ENCODE data around the gene SEPTIN5. TPM values are rescaled to one million over a fixed set of nuclear protein-coding genes. Genes with fewer than 3 reads are reported as not detected.
"Not testable (repeated sequence)": the region's sequence is repeated elsewhere in the genome, so short reads cannot be mapped to it uniquely, and the experiment has no call there.

The SEPTIN5 gene
- total RNA-seq, 1 experiment from 2014 or later, result not detected

DNA sequence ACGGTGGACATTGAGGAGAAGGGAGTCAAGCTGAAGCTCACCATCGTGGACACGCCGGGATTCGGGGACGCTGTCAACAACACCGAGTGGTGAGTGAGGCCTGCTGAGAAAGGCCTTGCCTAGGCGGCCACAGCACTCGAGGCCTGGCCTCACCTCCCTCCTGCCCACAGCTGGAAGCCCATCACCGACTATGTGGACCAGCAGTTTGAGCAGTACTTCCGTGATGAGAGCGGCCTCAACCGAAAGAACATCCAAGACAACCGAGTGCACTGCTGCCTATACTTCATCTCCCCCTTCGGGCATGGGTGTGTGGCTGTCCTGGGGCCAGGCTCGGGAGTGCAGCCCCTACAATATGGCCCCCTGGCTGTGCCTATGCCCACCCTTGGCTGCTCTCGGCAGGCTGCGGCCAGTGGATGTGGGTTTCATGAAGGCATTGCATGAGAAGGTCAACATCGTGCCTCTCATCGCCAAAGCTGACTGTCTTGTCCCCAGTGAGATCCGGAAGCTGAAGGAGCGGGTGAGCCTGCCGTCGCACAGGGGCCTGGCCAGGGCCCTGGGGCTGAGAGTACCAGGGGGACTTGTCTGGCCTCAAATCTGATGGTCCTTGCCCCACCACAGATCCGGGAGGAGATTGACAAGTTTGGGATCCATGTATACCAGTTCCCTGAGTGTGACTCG is 6.0 kb downstream of the SEPTIN5 start:
- no peak for DNase-seq (ENCODE audit: low spot score)

DNA sequence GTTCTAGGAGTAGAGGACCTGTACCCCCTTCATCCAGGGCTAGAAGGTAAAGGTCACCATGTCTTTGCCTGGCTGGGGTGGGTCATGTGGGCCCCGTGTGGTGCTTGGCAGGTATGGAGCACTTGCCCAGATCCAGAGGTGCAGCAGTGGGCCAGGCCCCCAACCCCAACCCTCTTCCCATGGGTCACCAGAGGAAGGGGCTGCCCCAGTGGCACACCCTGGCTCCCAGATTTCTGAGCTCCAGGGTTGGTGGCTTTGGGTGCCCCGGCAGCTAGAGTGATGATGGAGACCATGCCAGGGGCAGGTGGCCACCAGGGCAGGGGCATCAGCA is 6.7 kb downstream of the SEPTIN5 start:
- no peak for DNase-seq (ENCODE audit: low spot score)

DNA sequence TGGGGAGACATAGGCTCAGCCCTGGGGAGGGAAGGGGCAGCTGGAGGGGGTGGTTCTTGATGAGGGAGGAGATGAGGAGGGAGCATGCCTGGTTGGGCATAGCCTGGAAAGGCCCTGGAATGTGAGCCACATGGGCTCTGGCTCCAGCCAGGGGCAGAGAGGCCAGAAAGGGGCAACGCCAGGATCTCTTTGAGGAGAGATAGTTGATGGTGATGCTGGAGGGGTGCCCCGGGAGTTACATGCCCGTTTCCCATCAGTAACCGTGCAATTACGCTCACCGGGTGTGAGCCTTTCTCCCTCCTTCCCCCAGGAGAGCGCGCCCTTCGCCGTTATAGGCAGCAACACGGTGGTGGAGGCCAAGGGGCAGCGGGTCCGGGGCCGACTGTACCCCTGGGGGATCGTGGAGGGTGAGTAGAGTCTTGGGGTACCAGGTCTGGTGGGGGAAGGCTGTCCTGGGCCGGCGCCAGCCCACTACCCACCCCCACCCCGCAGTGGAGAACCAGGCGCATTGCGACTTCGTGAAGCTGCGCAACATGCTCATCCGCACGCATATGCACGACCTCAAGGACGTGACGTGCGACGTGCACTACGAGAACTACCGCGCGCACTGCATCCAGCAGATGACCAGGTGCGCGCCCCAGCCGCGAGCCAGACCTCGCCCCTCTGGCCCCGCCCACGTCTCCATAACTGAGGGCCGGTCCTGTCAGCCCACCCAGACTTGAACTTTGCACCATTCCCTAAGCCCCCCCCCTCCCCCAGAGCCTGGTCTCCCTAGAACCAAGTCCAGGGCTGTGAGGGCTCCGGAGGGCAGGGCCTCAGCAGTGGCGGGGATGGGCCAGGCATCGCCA is 7.3 kb downstream of the SEPTIN5 start:
- no peak for DNase-seq (ENCODE audit: low spot score)

DNA sequence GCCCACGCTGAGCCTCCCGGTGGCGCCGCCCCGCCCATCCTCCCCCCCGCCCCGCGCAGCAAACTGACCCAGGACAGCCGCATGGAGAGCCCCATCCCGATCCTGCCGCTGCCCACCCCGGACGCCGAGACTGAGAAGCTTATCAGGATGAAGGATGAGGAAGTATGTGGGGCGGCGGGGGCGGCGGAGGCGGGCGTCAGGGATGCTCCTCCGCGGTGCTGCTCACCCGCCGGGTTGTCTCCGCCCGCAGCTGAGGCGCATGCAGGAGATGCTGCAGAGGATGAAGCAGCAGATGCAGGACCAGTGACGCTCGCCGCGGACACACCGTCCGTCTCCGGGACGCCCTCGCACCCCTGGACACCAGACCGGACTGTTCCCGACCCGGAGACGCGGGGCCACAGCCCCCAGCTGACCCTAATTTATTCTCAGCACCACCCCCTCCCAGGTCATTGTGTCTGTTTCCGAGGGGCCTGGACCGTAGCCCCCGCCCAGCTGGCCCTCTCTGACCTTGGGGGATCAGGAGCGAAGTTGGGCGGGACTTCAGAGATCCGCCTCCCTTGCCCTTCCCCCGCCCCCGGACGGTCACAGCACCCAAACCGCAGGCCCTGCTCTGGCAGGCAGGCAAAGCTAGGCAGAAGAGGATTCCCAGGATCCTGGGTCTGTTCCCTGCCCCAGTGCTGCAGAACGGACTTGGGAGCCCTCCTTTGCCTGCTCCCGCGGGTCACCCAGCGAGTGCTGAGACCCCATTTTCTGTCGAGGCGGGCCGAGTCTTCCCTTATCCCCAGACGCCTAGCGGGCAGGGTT is 8.1 kb downstream of the SEPTIN5 start:
- DNase-seq (ENCODE audit: low spot score), result no peak

DNA sequence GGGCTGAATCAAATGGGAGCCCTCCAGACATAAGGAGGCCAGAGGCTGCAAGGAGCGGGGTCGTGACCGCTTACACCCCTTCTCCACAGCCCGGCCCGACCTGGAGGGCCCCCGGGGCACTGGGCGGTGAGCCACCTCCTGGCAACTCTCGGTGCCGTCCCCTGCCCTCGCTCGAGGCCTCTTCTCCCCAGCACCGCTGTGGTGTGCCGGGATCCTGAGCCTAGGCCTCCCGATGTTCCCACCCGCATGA is 8.6 kb downstream of the SEPTIN5 start:
- no peak for DNase-seq (ENCODE audit: low spot score)

DNA sequence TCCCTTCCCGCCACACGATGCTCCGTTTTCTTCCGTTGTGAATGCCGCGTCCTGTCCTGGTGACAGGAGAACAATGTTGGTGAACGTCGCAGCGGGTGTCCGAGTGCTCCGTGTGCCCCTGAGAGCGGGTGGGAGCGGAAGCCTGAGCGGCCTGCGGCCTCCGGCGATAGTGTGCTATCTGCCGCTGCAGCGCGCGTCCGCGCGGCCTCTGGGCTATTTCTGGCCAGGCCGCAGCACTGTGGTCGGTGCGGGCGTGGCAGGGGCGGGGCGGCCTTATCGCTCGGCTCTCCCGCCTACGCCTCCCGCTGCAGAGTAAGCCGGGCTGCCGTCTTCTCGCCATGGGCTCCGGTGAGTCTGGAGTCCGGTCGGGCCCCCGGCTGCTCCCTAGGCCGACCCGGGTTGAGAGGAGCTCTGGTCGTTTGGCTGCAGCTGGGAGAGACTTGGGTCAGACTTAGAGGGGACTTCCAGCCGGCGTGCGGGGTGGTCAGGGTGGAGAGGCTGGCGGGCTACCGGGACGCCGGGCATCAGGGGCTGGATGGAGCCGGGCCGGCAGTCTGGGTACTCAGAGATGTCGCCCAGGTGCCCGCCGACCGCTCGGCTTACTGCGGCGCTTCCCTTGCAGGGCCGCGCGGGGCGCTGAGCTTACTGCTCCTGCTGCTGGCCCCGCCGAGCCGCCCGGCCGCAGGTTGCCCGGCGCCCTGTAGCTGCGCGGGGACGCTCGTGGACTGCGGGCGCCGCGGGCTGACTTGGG is 9.1 kb downstream of the SEPTIN5 start, which contains the start of gene GP1BB:
GP1BB (plus strand) TSS at position 308 of the 751 bp plus-strand sequence; CDS start at position 339, 31 bp downstream.
- DNase-seq (ENCODE audit: low spot score), result peak; percentile 43

DNA sequence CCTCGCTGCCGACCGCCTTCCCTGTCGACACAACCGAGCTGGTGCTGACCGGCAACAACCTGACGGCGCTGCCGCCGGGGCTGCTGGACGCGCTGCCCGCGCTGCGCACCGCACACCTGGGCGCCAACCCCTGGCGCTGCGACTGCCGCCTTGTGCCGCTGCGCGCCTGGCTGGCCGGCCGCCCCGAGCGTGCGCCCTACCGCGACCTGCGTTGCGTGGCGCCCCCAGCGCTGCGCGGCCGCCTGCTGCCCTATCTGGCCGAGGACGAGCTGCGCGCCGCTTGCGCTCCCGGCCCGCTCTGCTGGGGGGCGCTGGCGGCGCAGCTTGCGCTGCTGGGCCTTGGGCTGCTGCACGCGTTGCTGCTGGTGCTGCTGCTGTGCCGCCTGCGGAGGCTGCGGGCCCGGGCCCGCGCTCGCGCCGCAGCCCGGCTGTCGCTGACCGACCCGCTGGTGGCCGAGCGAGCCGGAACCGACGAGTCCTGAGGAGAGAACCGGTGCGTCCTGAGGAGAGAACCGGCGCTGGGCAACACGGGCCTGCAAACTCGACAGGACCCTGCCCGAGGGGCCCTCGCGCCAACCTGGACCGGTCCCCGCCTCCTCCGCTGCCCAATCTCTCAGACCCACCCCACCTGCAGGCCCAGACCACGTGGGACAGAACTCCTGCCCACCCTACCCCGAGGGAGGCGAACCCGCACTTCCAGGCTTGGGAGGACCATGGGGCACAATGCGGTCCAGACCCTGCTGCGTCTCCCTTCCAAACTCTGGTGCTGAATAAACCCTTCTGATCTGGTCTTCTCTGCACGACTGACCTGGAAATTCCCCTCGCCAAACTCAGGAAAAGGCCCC is 9.9 kb downstream of the SEPTIN5 start:
- no peak for DNase-seq (ENCODE audit: low spot score)

DNA sequence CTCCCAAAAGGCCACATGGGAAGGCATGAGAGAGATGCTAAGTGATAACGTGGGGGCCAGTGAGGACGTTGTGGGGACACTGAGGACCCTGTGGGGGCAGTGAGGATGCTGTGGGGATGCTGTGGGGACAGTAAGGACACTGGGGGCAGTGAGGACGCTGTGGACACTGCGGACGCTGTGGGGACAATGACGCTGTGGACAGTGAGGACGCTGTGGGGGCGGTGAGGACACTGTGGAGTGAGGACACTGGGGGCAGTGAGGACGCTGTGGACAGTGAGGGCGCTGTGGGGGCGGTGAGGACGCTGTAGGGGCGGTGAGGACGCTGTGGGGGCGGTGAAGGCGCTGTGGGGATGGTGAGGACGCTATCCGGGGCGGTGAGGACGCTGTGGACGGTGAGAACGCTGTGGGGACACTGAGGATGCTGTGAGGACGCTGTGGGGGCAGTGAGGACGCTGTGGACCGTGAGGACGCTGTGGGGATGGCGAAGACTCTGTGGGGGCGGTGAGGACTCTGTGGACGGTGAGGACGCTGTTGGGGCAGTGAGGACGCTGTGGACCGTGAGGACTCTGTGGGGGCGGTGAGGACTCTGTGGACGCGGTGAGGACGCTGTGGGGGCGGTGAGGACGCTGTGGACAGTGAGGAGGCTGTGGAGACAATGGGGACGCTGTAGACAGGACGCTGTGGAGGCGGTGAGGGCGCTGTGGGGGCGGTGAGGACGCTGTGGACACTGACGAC is 10.8 kb downstream of the SEPTIN5 start:
- DNase-seq (ENCODE audit: low spot score), result no peak

DNA sequence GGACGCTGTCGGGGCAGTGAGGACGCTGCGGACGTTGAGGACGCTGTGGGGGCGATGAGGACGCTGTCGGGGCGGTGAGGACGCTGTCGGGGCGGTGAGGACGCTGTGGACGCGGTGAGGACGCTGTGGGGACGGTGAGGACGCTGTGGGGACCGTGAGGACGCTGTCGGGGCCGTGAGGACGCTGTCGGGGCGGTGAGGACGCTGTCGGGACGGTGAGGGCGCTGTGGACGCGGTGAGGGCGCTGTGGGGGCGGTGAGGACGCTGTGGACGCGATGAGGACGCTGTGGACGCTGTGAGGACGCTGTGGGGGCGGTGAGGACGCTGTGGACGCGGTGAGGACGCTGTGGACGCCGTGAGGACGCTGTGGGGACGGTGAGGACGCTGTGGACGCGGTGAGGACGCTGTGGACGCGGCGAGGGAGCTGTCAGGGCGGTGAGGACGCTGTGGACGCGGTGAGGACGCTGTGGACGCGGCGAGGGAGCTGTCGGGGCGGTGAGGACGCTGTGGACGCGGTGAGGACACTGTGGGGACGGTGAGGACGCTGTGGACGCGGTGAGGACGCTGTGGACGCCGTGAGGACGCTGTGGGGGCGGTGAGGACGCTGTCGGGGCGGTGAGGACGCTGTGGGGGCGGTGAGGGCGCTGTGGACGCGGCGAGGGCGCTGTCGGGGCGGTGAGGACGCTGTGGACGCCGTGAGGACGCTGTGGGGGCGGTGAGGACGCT is 11.9 kb downstream of the SEPTIN5 start:
- DNase-seq (ENCODE audit: low spot score), result not testable (repeated sequence)

DNA sequence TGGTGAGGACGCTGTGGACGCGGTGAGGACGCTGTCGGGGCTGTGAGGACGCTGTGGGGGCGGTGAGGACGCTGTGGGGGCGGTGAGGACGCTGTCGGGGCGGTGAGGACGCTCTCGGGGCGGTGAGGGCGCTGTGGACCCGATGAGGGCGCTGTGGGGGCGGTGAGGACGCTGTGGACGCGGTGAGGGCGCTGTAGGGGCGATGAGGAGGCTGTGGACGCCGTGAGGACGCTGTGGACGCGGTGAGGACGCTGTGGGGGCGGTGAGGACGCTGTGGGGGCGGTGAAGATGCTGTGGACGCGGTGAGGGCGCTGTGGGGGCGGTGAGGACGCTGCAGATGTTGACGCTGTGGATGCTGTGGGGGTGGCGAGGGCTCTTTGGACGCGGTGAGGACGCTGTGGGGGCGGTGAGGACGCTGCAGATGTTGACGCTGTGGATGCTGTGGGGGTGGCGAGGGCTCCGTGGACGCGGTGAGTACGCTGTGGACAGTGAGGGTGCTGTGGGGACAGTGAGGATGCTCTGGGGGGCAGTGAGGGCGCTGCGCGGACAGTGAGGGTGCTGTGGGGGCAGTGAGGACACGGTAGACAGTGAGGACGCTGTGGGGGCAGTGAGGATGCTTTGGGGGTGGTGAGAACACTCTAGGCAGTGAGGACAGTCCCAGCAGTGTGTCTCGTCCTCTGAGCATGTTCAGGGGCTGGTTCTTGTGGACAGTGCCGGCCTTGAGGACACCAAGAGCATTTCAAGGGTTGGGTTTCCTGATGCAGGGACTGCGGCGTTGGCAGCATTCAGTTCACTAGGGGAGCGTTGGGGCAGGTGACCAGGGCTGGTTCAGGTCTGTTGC is 13.2 kb downstream of the SEPTIN5 start:
- peak; percentile 45 for DNase-seq (ENCODE audit: low spot score)

DNA sequence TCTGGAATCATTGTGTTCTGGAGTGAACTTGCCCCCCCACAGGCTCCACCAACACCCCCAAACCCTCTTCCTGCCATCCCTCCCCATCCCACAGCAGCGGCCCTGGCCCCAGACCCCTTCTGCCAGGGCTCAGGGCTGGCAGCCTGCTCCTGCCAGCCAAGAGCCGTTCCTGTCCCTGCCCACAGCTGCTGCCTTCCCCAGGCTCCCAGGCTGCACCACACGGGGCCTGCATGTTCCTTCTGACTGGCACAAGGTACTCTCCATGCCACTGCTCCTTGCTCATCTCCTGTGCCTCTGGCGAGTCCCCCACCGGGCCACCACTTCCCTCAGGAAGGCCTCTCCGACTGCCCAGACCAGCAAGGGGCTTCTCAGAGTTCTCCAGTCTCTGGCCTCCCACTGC is 14.0 kb downstream of the SEPTIN5 start:
- DNase-seq (ENCODE audit: low spot score), result no peak

DNA sequence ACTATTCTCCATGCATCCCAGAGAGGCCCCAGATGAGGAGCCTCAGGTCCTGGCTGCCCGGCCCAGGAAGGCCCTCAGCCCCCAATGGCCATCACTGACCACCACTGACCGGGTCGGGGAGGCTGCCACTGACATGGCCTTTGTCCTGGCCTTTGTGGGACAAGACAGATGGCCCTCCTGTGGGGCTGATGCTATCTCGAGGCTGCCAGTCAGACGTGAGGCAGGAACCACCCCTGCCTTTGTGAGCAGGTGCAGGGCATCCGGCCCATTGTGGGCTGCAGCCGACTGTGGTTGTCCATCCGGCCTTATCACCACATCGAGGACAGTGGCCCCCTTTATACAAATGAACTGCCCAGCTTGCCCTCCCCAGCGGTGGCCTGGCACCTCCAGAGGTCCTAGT is 14.5 kb downstream of the SEPTIN5 start:
- DNase-seq (ENCODE audit: low spot score), result no peak

DNA sequence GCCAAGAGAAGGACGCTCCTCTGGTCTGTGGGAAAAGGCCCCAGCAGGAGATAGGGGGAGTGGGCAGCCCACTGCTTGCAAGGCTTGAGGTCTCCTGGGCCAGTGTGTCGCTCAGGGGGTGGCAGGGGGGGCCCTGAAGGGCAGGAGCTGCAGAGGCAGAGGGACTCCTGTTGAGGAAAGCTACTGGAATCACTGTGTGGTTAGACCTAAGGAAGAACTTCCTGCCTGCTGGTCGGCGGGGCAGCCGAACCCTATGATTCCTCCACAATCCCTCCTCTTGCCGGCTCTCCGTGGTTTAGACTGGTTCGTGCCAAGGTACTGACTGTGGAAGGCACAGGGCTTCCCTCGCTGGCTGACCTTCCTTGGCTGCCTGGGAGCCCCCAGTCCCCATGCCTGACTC is 15.2 kb downstream of the SEPTIN5 start:
- DNase-seq (ENCODE audit: low spot score), result no peak

DNA sequence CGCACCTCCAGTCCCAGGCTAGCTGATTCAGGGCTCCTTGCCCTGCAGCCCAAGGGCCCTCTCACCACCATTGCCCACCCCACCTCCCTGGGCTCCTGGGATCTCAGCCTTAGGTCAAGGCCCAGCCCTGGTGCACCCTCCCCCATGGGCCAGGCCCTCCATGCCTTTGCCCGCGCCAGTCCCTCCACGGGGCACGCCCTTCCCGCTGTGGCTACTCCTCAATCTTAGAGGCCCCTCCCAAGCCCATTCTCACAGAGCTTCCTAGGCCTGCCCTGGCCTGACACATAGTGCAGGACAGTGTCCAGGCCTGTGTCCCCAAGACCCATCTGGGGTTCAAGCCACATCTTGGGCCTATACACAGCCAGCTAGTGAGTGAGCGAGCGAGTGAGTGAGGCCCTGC is 15.9 kb downstream of the SEPTIN5 start:
- no peak for DNase-seq (ENCODE audit: low spot score)

DNA sequence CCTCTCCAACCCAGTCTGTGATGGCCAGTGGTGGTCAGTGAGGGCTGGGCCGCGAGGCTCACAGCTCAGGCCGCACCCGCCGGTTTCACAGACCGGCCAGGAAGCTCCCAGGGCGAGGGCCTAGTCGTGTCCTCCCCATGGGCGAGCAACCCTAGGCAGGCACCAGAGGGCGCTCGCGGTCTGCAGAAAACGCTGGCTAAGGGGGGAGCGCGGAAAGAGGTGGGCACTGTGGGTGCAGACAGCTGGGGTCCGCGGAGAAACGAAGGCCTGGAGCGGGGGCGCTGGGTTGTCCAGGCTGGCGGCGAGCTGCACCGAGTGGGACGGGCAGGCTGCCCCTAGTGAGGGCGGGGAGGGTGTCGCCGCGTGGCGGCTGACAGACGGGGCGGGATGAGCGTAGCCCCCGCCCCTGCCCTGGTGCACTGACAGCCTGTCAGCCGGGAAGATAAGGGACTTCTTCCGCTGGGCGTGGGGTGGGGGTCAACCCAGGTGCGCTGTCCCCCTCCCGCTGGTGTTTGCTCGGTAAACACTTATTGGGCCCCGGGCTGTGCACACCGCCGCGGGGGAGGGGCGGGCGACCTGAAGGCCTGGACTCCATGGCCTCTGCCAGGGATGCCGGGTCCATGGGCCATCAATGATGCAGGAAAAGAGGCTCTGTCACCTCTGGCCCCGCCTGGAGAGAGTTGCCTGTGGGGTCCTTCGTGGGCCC is 16.5 kb downstream of the SEPTIN5 start:
- DNase-seq (ENCODE audit: low spot score), result peak; percentile 96

DNA sequence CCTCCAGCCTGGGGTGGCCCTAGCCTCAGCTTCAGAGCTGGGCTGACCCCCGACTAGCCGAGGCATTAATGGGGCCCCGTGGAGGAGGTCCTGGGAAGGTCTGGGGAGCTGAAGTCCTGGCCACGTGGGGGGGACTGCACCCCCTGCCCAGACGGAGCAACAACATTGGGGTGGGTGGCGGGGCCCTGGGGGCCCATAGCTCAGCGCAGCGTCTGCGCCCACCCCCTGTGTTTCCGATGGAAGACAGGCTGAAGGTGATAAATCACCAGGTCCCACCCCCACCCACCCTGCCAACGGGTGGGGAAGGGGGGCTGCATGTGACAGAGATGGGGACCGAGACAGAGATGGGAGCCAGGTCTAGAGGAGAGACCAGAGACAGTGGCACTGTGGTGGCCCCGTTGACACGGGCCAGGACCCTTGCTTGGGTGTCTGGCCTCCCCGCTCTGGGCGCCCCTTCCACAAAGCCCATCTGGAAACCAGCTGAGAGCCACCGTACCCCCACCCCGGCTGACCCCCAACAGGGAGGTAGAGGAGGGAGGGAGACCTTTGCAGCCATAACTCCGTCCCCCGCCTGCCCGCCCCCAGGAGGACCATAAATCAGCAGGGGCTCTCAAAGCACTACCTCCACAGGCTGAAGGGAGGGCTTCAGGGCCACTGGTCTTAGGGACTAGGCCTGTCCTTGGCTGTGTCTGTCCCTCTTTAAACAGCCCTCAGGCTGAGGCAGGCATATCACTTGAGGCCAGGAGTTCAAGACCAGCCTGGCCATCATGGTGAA is 17.2 kb downstream of the SEPTIN5 start:
- DNase-seq (ENCODE audit: low spot score), result no peak
